K562 (cell line): ENCODE data around the gene SORCS2. TPM values are rescaled to one million over a fixed set of nuclear protein-coding genes. Genes with fewer than 3 reads are reported as not detected.
"Not testable (repeated sequence)": the region's sequence is repeated elsewhere in the genome, so short reads cannot be mapped to it uniquely, and the experiment has no call there.

Experiments used
- ATAC-seq: fragments of 200-7000 bp; cut with Tn5 transposase; 3 replicates; pipeline ENCODE4 v1.9.1; 2020; ENCODE audit warnings: moderate library complexity
- BruUV-seq: library from RNA; stranded (reverse); fragments of 400-500 nt; replicated peaks from 2 replicates; lab custom pipeline; 2021; lab: Mats Ljungman, UMichigan
- CTCF ChIA-PET: fragments of 300-600 bp; formaldehyde crosslinking; extraction: SDS; loops from one replicate; lab custom pipeline; 2021; ENCODE audit warnings: low intra/inter-chr PET ratio; lab: Yijun Ruan, JAX
- POLR2A ChIA-PET: fragments of 300-600, 350-650 bp; sonication (Branson Sonifier 250); formaldehyde crosslinking; extraction: SDS; loops from one replicate; lab custom pipeline; 2021; ENCODE audit warnings: antibody characterized with exemption, inconsistent platforms; lab: Yijun Ruan, JAX
- DNase-seq, 4 experiments: peaks; one replicate each; pipeline versions ENCODE4 v3.0.0 to v3.0.0-alpha.2; 2011 to 2018; ENCODE audit warnings: low spot score in 3 of 4, mixed read lengths in 3 of 4; ENCODE audit errors: extremely low read depth in 1 of 4
- FAIRE-seq: peaks from 2 replicates; lab custom pipeline; 2011; peaks lifted over from hg19 to GRCh38; lab: Jason Lieb, UNC
- H2AFZ ChIP-seq: 2 replicates; pipeline ENCODE4 v1.6.0; 2011; ENCODE audit warnings: low read depth, low read length, control low read depth, inconsistent platforms
- H3K27ac ChIP-seq: fragments of 200-600 bp; 3 replicates; pipeline ENCODE4 v1.8.0; 2011; ENCODE audit warnings: low read depth, mild to moderate bottlenecking, control low read depth, inconsistent platforms, low read length, moderate library complexity, mixed read lengths; ENCODE audit errors: extremely low read depth
- H3K27me3 ChIP-seq, 2 experiments: fragments of 300-600 bp in 1 of 2; 2 replicates in 1 of 2; 3 replicates in 1 of 2; pipeline versions ENCODE4 v1.6.0 to v1.8.0; 2011; ENCODE audit warnings: inconsistent platforms in 2 of 2, low read length in 2 of 2, mild to moderate bottlenecking in 1 of 2, mixed read lengths in 1 of 2, moderate library complexity in 1 of 2; ENCODE audit not compliant: control insufficient read depth in 2 of 2, insufficient read depth in 2 of 2
- H3K36me3 ChIP-seq: fragments of 300-600 bp; 3 replicates; pipeline ENCODE4 v1.8.0; 2011; ENCODE audit warnings: mild to moderate bottlenecking, low read length, inconsistent platforms; ENCODE audit not compliant: control insufficient read depth, insufficient read depth
- H3K4me1 ChIP-seq, 2 experiments: fragments of 200-600 bp in 1 of 2; replicated peaks in 1 of 2; 2 replicates in 1 of 2; 3 replicates in 1 of 2; pipeline versions ENCODE4 v1.5.1 to v1.8.0; 2011; ENCODE audit warnings: inconsistent platforms in 2 of 2, low read length in 2 of 2, mild to moderate bottlenecking in 1 of 2, mixed read lengths in 1 of 2, moderate library complexity in 1 of 2; ENCODE audit not compliant: control insufficient read depth in 2 of 2, insufficient read depth in 2 of 2
- H3K4me2 ChIP-seq: 2 replicates; pipeline ENCODE4 v1.6.1; 2011; ENCODE audit warnings: low read length, control low read depth, inconsistent platforms, mixed read lengths; ENCODE audit not compliant: insufficient read depth
- H3K4me3 ChIP-seq: fragments of 200-600 bp; sonication (generic), shearing (Covaris generic); 2 replicates; pipeline ENCODE4 v1.5.1; 2016; ENCODE audit warnings: control low read depth, inconsistent platforms
- H3K79me2 ChIP-seq: fragments of 200-600 bp; 3 replicates; pipeline ENCODE4 v1.8.0; 2011; ENCODE audit warnings: low read length, inconsistent platforms; ENCODE audit not compliant: control insufficient read depth, insufficient read depth
- H3K9ac ChIP-seq, 2 experiments: 2 replicates each; pipeline versions ENCODE4 v1.6.0 to v1.6.1; 2011; ENCODE audit warnings: low read depth in 2 of 2, low read length in 2 of 2, control low read depth in 1 of 2, inconsistent platforms in 1 of 2, mild to moderate bottlenecking in 1 of 2, mixed read lengths in 1 of 2; ENCODE audit not compliant: insufficient read depth in 1 of 2
- H3K9me1 ChIP-seq: one replicate; pipeline ENCODE4 v1.6.0; 2011; ENCODE audit warnings: inconsistent platforms, mild to moderate bottlenecking, low read length, moderate library complexity; ENCODE audit not compliant: control insufficient read depth, insufficient read depth
- H3K9me3 ChIP-seq: replicated peaks from 2 replicates; pipeline ENCODE4 v1.5.1; 2011; ENCODE audit warnings: low read depth, low read length, inconsistent platforms; ENCODE audit not compliant: control insufficient read depth, insufficient read depth
- H4K20me1 ChIP-seq: replicated peaks from 2 replicates; pipeline ENCODE4 v1.6.1; 2011; ENCODE audit warnings: low read length, inconsistent platforms, mixed read lengths; ENCODE audit not compliant: control insufficient read depth, insufficient read depth
- CEBPB ChIP-seq: fragments of 450-650 bp; IDR thresholded peaks from 2 replicates; pipeline ENCODE4 v1.6.1; 2016; ENCODE audit warnings: missing genetic modification characterization, missing compliant biosample characterization
- EGR1 ChIP-seq: fragments of 450-650 bp; conservative IDR thresholded peaks from 2 replicates; pipeline ENCODE4 v1.6.1; 2017; ENCODE audit warnings: mild to moderate bottlenecking
- FIP1L1 ChIP-seq: fragments of 200-400 bp; formaldehyde crosslinking; IDR thresholded peaks from 2 replicates; pipeline ENCODE4 v1.6.1; 2018; ENCODE audit warnings: mild to moderate bottlenecking, low read depth, low read length; ENCODE audit not compliant: poor library complexity, severe bottlenecking
- KDM5B ChIP-seq: fragments of 200-600 bp; sonication (generic); IDR thresholded peaks from 2 replicates; pipeline ENCODE4 v1.6.1; 2012; ENCODE audit warnings: low read depth, mild to moderate bottlenecking, moderate library complexity, low read length, control low read depth, inconsistent platforms; ENCODE audit not compliant: insufficient replicate concordance
- MXD1 ChIP-seq: fragments of 250-450 bp; sonication (Bioruptor Pico); IDR thresholded peaks from 2 replicates; pipeline ENCODE4 v1.8.0; 2021; ENCODE audit warnings: borderline replicate concordance, mild to moderate bottlenecking, moderate library complexity; ENCODE audit not compliant: poor library complexity, severe bottlenecking
- MYNN ChIP-seq, 2 experiments: sonication (generic); formaldehyde crosslinking in 1 of 2; IDR thresholded peaks; 2 replicates each; pipeline versions ENCODE4 v1.5.0 to v1.6.1; 2016 to 2020; ENCODE audit warnings: antibody characterized with exemption in 1 of 2, missing genetic modification reagents in 1 of 2
- RB1 ChIP-seq: fragments of 450-650 bp; IDR thresholded peaks from 2 replicates; pipeline ENCODE4 v1.6.1; 2017; ENCODE audit warnings: low read depth, mild to moderate bottlenecking
- ZEB2 ChIP-seq: fragments of 450-650 bp; IDR thresholded peaks from 2 replicates; pipeline ENCODE4 v1.6.1; 2016
- ZFPM2 ChIP-seq: fragments of 250-450 bp; sonication (Bioruptor Pico); IDR thresholded peaks from 2 replicates; pipeline ENCODE4 v1.5.1; 2022; ENCODE audit warnings: mild to moderate bottlenecking
- ZNF561 ChIP-seq: fragments of 450-650 bp; formaldehyde crosslinking; conservative IDR thresholded peaks from 2 replicates; pipeline ENCODE4 v1.4.0; 2020; ENCODE audit warnings: mild to moderate bottlenecking, moderate library complexity
- WGBS: fragments of 100-300 bp; shearing (Covaris generic); methylation state at CpG from one replicate; pipeline ENCODE4 v1.1.6; 2016; ENCODE audit warnings: low coverage, mixed read lengths; ENCODE audit not compliant: insufficient coverage; ENCODE audit errors: missing lambda C conversion rate; 5-methylcytosine and 5-hydroxymethylcytosine counted together
- in situ Hi-C: fragments of 300-500 bp; cut with MboI; formaldehyde crosslinking; loops from 4 replicates; pipeline ENCODE4 v1.15.0; 2018; ENCODE audit warnings: inconsistent platforms, mixed read lengths
- intact Hi-C: fragments of 100-400 bp; cut with micrococcal nuclease; formaldehyde crosslinking; loops from 2 replicates; pipeline ENCODE4 v1.14.2; 2022
- polyA plus RNA-seq, 8 experiments: library from polyadenylated mRNA; depleted of rRNA in 4 of 8; stranded (reverse) in 5 of 8; unstranded in 3 of 8; fragments of >200 nt; fragmentation: Nextera tagmentation in 2 of 8; fragmentation: Illumina TruSeq in 1 of 8; extraction: Ambion mirVana in 2 of 8; extraction: Trizol in 1 of 8; gene quantifications; 2 replicates each; pipeline versions ENCODE4 v1.2.1 to v1.2.3, GENCODE V29; 2011 to 2014; ENCODE audit warnings: inconsistent platforms in 1 of 8, missing spikeins in 1 of 8
- total RNA-seq, 7 experiments: library from RNA; depleted of rRNA in 6 of 7; stranded (reverse); fragments of >200 nt in 6 of 7; fragmentation: Illumina TruSeq in 2 of 7; extraction: Trizol in 2 of 7; gene quantifications; 2 replicates each; pipeline versions ENCODE4 v1.2.1 to v1.2.3, GENCODE V29; 2011 to 2021; ENCODE audit warnings: low replicate concordance in 1 of 7

SORCS2 gene
- total and polyA plus RNA-seq, 9 of the 15 experiments (the other 6 are each of a cell fraction or from before 2014, with no cell fraction given), result not detected

DNA sequence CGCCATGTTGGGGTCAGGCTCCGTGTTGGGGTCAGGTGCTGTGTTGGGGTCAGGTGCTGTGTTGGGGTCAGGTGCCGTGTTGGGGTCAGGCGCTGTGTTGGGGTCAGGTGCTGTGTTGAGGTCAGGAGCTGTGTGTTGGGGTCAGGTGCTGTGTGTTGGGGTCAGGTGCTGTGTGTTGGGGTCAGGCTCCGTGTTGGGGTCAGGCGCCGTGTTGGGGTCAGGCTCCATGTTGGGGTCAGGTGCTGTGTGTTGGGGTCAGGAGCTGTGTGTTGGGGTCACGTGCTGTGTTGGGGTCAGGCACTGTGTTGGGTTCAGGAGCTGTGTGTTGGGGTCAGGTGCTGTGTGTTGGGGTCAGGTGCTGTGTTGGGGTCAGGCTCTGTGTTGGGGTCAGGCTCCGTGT, 260.5 kb downstream of the SORCS2 start:
- H3K4me2 ChIP-seq, H3K79me2 ChIP-seq, H4K20me1 ChIP-seq, CTCF ChIA-PET, H3K9me3 ChIP-seq, ATAC-seq, H3K9me1 ChIP-seq, DNase-seq, BruUV-seq, in situ Hi-C loops, H3K27me3 ChIP-seq, H3K36me3 ChIP-seq, H2AFZ ChIP-seq, intact Hi-C loops, FAIRE-seq, POLR2A ChIA-PET, H3K27ac ChIP-seq, H3K4me3 ChIP-seq, H3K9ac ChIP-seq, H3K4me1 ChIP-seq: not testable (repeated sequence)
- 7% methylated on average over 6 of the region's 9 CpGs for WGBS

DNA sequence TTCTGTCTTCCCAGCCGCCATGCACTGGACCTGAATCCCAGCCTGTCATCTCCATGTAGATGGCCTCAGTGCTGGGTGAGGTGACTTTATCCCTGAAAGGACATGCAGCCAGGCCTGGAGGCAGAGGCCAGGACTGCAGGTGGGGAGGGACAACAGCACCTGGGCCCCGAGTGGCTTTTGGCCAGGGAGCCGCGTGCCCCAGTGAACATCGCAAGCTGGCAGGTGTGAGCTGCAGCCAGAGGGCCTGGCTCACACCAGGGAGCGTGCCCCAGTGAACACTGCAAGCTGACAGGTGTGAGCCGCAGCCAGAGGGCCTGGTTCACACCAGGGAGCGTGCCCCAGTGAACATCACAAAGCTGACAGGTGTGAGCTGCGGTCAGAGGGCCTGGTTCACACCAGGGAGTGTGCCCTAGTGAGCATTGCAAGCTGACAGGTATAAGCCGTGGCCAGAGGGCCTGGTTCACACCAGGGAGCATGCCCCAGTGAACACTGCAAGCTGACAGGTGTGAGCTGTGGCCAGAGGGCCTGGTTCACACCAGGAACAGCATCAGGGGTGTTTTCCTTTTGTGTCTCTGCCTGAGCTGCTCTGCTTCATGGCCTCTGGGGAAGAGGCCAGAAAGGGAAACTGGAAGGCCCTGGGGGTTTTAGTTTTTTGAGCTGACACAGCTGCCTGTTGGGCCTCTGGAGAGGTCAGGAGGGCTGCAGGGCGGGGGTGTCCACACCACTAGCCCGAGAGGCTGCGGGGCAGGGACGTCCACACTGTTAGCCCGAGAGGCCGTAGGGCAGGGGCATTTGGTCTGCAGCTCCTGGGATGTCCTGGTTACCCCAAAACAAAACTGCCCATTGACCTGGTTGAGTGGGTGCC, 265.1 kb downstream of the SORCS2 start:
- no peak for ATAC-seq
- H3K4me3 ChIP-seq, result no peak overlapping the region
- CTCF ChIA-PET, result no interaction called here
- intact Hi-C loops, result no loop called here
- H3K4me2 ChIP-seq, result no peak overlapping the region
- no peak for TF ChIP-seq RB1
- no peak for TF ChIP-seq FIP1L1
- TF ChIP-seq EGR1, result no peak
- TF ChIP-seq ZNF561 (CRISPR knock-in tag), result no peak
- no peak for TF ChIP-seq MXD1 (CRISPR knock-in tag)
- TF ChIP-seq MYNN (IDR thresholded peaks at IDR 0.05), result no peak
- no peak for TF ChIP-seq MYNN (CRISPR knock-in tag; IDR thresholded peaks at IDR 0.05)
- TF ChIP-seq ZEB2, result no peak
- TF ChIP-seq KDM5B, result no peak
- no peak for TF ChIP-seq CEBPB (tag)
- TF ChIP-seq ZFPM2 (CRISPR knock-in tag), result no peak
- under 1% methylated on average over 11 of the region's 16 CpGs for WGBS
- H3K9ac ChIP-seq, result no peak overlapping the region
- BruUV-seq, result no TSS peak
- H2AFZ ChIP-seq, result no peak overlapping the region
- POLR2A ChIA-PET, result no interaction called here
- in situ Hi-C loops, result no loop called here
- H3K79me2 ChIP-seq, result no peaks in the 10 kb centered on the region
- no peaks in the 10 kb centered on the region for H3K36me3 ChIP-seq
- FAIRE-seq, result no peak
- H4K20me1 ChIP-seq, result peaks cover 14% of the 10 kb centered on the region
- H3K9me1 ChIP-seq, result no peaks in the 10 kb centered on the region
- H3K27ac ChIP-seq, result no peak overlapping the region
- no peaks in the 10 kb centered on the region for H3K9me3 ChIP-seq
- no peaks in the 10 kb centered on the region; a peak in 2 of 5 replicates for H3K4me1 ChIP-seq
- peaks cover 0 to 28% of the 10 kb centered on the region in 2 experiments; a peak in 2 of 5 replicates for H3K27me3 ChIP-seq
- DNase-seq, result no peak
